RWPE2 (cell line): ENCODE measurements around the gene NKX3-2.

Experiments used
- ATAC-seq: fragments of 200-7000 bp; cut with Tn5 transposase; 3 replicates; pipeline ENCODE4 v1.9.1; 2021; ENCODE audit warnings: low read depth
- DNase-seq: peaks from one replicate; pipeline ENCODE4 v3.0.0-alpha.2; 2020; ENCODE audit warnings: low spot score
- H3K27ac ChIP-seq: fragments of 450-650 bp; 2 replicates; pipeline ENCODE4 v1.5.1; 2017; ENCODE audit warnings: mild to moderate bottlenecking; ENCODE audit not compliant: poor library complexity, severe bottlenecking
- H3K27me3 ChIP-seq: fragments of 250-450 bp; sonication (Bioruptor Pico); 2 replicates; pipeline ENCODE4 v1.5.1; 2021; ENCODE audit warnings: mild to moderate bottlenecking, moderate library complexity; ENCODE audit not compliant: insufficient read depth, poor library complexity, severe bottlenecking
- H3K36me3 ChIP-seq: fragments of 250-450 bp; sonication (Bioruptor Pico); 2 replicates; pipeline ENCODE4 v1.5.1; 2020; ENCODE audit warnings: low read depth, mild to moderate bottlenecking, moderate library complexity
- H3K4me1 ChIP-seq: fragments of 250-450 bp; sonication (Bioruptor Pico); 2 replicates; pipeline ENCODE4 v1.5.1; 2021; ENCODE audit warnings: mild to moderate bottlenecking, moderate library complexity; ENCODE audit not compliant: insufficient read depth, poor library complexity, severe bottlenecking
- H3K4me3 ChIP-seq: fragments of 250-450 bp; sonication (Bioruptor Pico); 2 replicates; pipeline ENCODE4 v1.5.1; 2021; ENCODE audit warnings: mild to moderate bottlenecking, moderate library complexity; ENCODE audit not compliant: severe bottlenecking
- H3K9me3 ChIP-seq: fragments of 250-450 bp; sonication (Bioruptor Pico); 2 replicates; pipeline ENCODE4 v1.5.1; 2021; ENCODE audit warnings: mild to moderate bottlenecking, moderate library complexity; ENCODE audit not compliant: severe bottlenecking
- TF ChIP-seq, protein P1 (sequence below): fragments of 450-650 bp; IDR thresholded peaks from one replicate; pipeline ENCODE4 v1.5.1; 2017; ENCODE audit warnings: mild to moderate bottlenecking, moderate library complexity; ENCODE audit not compliant: poor library complexity, severe bottlenecking

The NKX3-2 gene

DNA sequence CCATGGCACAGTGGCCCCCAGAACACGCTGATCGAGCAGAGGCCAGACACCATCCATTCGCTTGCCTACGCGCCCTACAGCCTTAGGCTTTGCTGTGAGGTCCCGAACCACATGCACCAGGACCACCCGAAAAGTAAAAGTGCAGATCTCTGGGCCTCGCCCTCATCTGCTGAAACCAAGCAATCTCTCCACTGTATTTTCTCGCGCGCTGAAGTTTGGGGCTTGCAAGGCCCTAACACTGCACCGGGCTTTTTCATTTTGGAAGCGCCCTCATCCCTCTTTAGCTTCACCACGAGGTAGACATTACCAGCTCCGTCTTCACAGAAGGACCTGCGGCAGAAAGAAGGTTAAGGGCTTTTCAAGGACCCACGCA lies 21.2 kb downstream of the NKX3-2 start:
- Histone ChIP-seq H3K27me3 (peaks cover 88% of the 10 kb centered on the region), H3K36me3 (no peaks in the 10 kb centered on the region), H3K4me1 (no peaks in the 10 kb centered on the region), H3K4me3 (no peak overlapping the region), H3K27ac (no peak overlapping the region), H3K9me3 (no peaks in the 10 kb centered on the region)
- DNase-seq, result no peak
- ATAC-seq, result no peak
- TF ChIP-seq, protein P1, sequence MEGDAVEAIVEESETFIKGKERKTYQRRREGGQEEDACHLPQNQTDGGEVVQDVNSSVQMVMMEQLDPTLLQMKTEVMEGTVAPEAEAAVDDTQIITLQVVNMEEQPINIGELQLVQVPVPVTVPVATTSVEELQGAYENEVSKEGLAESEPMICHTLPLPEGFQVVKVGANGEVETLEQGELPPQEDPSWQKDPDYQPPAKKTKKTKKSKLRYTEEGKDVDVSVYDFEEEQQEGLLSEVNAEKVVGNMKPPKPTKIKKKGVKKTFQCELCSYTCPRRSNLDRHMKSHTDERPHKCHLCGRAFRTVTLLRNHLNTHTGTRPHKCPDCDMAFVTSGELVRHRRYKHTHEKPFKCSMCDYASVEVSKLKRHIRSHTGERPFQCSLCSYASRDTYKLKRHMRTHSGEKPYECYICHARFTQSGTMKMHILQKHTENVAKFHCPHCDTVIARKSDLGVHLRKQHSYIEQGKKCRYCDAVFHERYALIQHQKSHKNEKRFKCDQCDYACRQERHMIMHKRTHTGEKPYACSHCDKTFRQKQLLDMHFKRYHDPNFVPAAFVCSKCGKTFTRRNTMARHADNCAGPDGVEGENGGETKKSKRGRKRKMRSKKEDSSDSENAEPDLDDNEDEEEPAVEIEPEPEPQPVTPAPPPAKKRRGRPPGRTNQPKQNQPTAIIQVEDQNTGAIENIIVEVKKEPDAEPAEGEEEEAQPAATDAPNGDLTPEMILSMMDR, result no peak

DNA sequence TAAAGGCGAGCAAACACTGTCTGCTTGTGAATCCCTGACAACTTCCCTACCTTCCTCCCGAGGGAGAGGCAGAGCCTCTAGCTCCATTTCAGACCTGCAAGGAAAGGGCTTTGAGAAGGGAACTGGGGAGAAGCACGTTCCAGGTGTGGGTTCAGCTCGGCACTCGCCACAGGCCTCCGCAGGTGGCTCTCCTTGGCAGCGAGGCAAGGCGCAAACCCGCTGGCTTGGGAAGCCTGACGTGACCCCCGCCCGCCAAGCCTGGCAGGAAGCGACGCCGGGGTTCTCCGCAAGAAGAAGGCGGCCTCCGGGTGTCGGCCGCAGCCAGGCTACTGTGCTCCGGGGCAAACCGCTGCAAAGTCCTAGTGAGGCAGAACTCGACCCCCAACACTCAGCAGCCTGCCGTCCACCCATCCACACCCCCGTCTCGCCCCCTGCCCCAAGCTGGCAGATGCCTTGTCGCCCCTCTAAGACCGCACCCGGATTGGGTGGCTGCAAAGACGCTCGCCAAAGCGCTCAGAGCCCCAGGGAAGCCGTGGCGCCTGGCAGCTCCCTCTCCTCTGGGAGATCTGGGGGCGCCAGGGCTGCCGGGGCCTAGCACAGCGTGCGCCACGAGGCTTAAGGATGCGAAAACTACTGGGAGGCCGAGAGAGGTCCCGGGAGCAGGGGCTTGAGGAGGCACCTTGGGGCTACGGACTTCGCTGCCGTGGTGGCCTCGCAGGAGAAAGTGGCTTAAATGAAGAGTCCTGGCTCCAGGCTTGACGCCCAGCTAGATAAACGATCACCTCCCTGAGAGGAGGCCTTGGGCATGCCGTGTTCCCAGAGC lies 21.8 kb downstream of the NKX3-2 start:
- Histone ChIP-seq H3K27me3 (peaks cover 89% of the 10 kb centered on the region), H3K27ac (no peak overlapping the region), H3K4me3 (no peak overlapping the region), H3K36me3 (no peaks in the 10 kb centered on the region), H3K9me3 (no peaks in the 10 kb centered on the region), H3K4me1 (no peaks in the 10 kb centered on the region)
- peak; percentile 68 for ATAC-seq
- TF ChIP-seq, protein P1, result no peak
- peak; percentile 51 for DNase-seq

DNA sequence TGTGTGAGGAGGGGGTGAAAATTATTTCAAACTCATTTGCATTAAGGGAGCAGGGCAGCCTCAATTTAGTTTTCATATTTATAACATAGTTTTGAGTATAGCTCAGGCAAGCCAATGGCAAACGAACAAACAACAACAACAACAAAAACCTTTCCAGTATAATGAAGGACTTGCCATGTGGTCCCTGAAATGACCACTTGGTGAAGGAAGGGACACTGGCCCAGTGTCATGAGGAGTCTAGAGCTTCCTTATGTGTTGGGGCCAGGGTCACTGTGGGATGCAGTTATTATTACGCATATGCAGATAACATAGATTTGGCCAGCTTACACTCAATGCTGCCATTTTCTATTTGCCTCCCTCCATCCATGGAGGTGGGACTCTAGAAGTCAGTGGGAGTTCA lies 23.3 kb downstream of the NKX3-2 start:
- DNase-seq (no peak), ATAC-seq (no peak)
- no peak overlapping the region for H3K4me3 ChIP-seq
- H3K27ac ChIP-seq, result no peak overlapping the region
- no peaks in the 10 kb centered on the region for H3K4me1 ChIP-seq
- TF ChIP-seq, protein P1, result no peak
- peaks cover 74% of the 10 kb centered on the region for H3K27me3 ChIP-seq
- H3K9me3 ChIP-seq, result no peaks in the 10 kb centered on the region
- H3K36me3 ChIP-seq, result no peaks in the 10 kb centered on the region

DNA sequence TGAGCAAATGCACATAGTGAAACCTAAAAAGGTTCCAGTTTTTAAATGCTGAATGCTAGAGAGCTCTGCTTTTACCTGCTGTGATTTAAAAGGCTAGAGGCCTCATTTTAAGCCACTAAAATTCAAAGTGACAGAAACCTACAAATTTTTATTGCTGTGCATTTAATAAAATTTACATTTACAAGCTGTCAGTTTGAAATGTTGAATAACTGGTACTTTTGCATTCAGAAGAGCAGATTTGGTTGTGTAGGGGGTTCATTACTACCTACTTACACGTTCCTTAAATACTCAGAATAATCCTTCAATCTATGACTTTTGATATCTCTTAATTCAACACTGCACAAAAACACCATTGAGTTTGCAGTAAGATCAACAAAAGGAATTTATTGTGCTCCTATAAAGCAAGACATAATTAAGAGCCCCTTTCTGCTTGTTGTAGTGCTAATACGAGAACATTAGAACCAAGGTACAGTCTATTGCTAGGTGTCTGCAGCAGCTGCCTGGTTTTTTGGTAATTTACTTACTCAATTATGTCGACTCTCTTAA lies 27.9 kb downstream of the NKX3-2 start:
- TF ChIP-seq, protein P1, result no peak
- Histone ChIP-seq H3K27me3 (peaks cover 45% of the 10 kb centered on the region), H3K27ac (no peak overlapping the region), H3K4me1 (no peaks in the 10 kb centered on the region), H3K36me3 (no peaks in the 10 kb centered on the region), H3K4me3 (no peak overlapping the region), H3K9me3 (no peaks in the 10 kb centered on the region)
- ATAC-seq (no peak), DNase-seq (no peak)

DNA sequence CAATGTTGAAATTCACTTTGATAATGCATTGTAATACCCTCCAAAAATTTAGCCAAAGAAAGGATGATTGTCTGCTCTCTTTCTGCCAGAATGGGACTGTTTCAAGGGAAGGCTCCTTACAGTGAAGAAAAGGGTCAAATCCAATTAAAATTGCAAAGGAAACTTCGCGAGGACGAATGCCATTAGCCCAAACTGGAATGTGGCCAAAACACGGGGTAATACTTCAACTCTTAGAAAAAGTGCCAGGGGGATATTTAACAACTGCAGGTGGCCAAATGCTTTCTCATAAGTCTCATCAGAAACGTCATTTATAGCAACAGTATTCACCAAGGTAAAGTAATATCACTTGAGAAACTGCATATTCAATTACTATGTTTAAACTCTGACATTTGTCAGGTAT lies 29.0 kb downstream of the NKX3-2 start:
- TF ChIP-seq, protein P1, result no peak
- no peak for DNase-seq
- ATAC-seq, result no peak

More for the DNA sequence above, 29.0 kb downstream of the NKX3-2 start:
- no peak overlapping the region for H3K4me3 ChIP-seq
- H3K4me1 ChIP-seq, result no peaks in the 10 kb centered on the region
- no peaks in the 10 kb centered on the region for H3K9me3 ChIP-seq
- H3K36me3 ChIP-seq, result no peaks in the 10 kb centered on the region
- H3K27ac ChIP-seq, result no peak overlapping the region
- H3K27me3 ChIP-seq, result peaks cover 36% of the 10 kb centered on the region
